ENCODE measurements around the gene SRP72. TPM values are rescaled to one million over a fixed set of nuclear protein-coding genes. Genes with fewer than 3 reads are reported as not detected.

SRP72 gene
- polyA plus RNA-seq, 1 donor from 2014 or later, result 57.0 TPM

- H3K27me3 ChIP-seq (ENCODE audit: insufficient read depth, low read depth, low read length), result peaks cover 11% of the 10 kb centered on the region
- no peak overlapping the region for H3K4me3 ChIP-seq (ENCODE audit: low read length)
- H3K4me2 ChIP-seq (ENCODE audit: low read length), result no peak overlapping the region
- H3K9me3 ChIP-seq (ENCODE audit: low read length), result no peaks in the 10 kb centered on the region
- no peaks in the 10 kb centered on the region for H4K20me1 ChIP-seq (ENCODE audit: insufficient read depth)
- no peaks in the 10 kb centered on the region for H3K79me2 ChIP-seq (replicated peaks; ENCODE audit: insufficient read depth, low read length)
- no peak overlapping the region for H3K27ac ChIP-seq (ENCODE audit: low read length)
- H3K9me2 ChIP-seq (ENCODE audit: insufficient read depth, low read length), result no peaks in the 10 kb centered on the region
- H3K9ac ChIP-seq (ENCODE audit: low read length), result no peak overlapping the region
- no peaks in the 10 kb centered on the region for H3F3A ChIP-seq (ENCODE audit: insufficient read depth, low read length, poor library complexity, severe bottlenecking)
- TF ChIP-seq POLR2AphosphoS5 (IDR thresholded peaks at IDR 0.05) (no peak), RAD21 (conservative IDR thresholded peaks at IDR 0.05) (no peak), MXI1 (conservative IDR thresholded peaks at IDR 0.05; ENCODE audit: poor library complexity, severe bottlenecking) (no peak), EZH2 (IDR thresholded peaks at IDR 0.05; ENCODE audit: borderline replicate concordance, insufficient read depth, low read length, poor library complexity, severe bottlenecking) (no peak), EP300 (conservative IDR thresholded peaks at IDR 0.05; ENCODE audit: poor library complexity, severe bottlenecking) (no peak), SMC3 (conservative IDR thresholded peaks at IDR 0.05; ENCODE audit: poor library complexity) (no peak), REST (IDR thresholded peaks at IDR 0.05; ENCODE audit: borderline replicate concordance) (no peak), TAF1 (IDR thresholded peaks at IDR 0.05; ENCODE audit: low read depth) (no peak), CTCF (IDR thresholded peaks at IDR 0.05; ENCODE audit: poor library complexity, severe bottlenecking) (no peak)
- H2AFZ ChIP-seq (ENCODE audit: low read depth, low read length), result no peak overlapping the region
- H3K36me3 ChIP-seq (ENCODE audit: insufficient read depth, low read length), result no peaks in the 10 kb centered on the region
Measured at GRCh38 chr4:56531823-56532222, 64.4 kb downstream of the SRP72 start.

GRCh38 chr4:56532239-56532638 is 64.8 kb downstream of the SRP72 start:
- no peaks in the 10 kb centered on the region for H3K36me3 ChIP-seq (ENCODE audit: insufficient read depth, low read length)
- H3K27ac ChIP-seq (ENCODE audit: low read length), result no peak overlapping the region
- H3K79me2 ChIP-seq (replicated peaks; ENCODE audit: insufficient read depth, low read length), result no peaks in the 10 kb centered on the region
- TF ChIP-seq EZH2 (IDR thresholded peaks at IDR 0.05; ENCODE audit: borderline replicate concordance, insufficient read depth, low read length, poor library complexity, severe bottlenecking), result no peak
- TF ChIP-seq CTCF (IDR thresholded peaks at IDR 0.05; ENCODE audit: poor library complexity, severe bottlenecking), result no peak
- no peak for TF ChIP-seq POLR2AphosphoS5 (IDR thresholded peaks at IDR 0.05)
- TF ChIP-seq REST (IDR thresholded peaks at IDR 0.05; ENCODE audit: borderline replicate concordance), result no peak
- TF ChIP-seq MXI1 (conservative IDR thresholded peaks at IDR 0.05; ENCODE audit: poor library complexity, severe bottlenecking), result no peak
- TF ChIP-seq EP300 (conservative IDR thresholded peaks at IDR 0.05; ENCODE audit: poor library complexity, severe bottlenecking), result no peak
- no peak for TF ChIP-seq SMC3 (conservative IDR thresholded peaks at IDR 0.05; ENCODE audit: poor library complexity)
- no peak for TF ChIP-seq TAF1 (IDR thresholded peaks at IDR 0.05; ENCODE audit: low read depth)
- TF ChIP-seq RAD21 (conservative IDR thresholded peaks at IDR 0.05), result no peak
- no peaks in the 10 kb centered on the region for H3K9me2 ChIP-seq (ENCODE audit: insufficient read depth, low read length)
- no peak overlapping the region for H2AFZ ChIP-seq (ENCODE audit: low read depth, low read length)
- H4K20me1 ChIP-seq (ENCODE audit: insufficient read depth), result no peaks in the 10 kb centered on the region
- H3K9me3 ChIP-seq (ENCODE audit: low read length), result no peaks in the 10 kb centered on the region
- H3K4me2 ChIP-seq (ENCODE audit: low read length), result no peak overlapping the region
- peaks cover 11% of the 10 kb centered on the region for H3K27me3 ChIP-seq (ENCODE audit: insufficient read depth, low read depth, low read length)
- no peak overlapping the region for H3K4me3 ChIP-seq (ENCODE audit: low read length)
- H3K9ac ChIP-seq (ENCODE audit: low read length), result no peak overlapping the region
- no peaks in the 10 kb centered on the region for H3F3A ChIP-seq (ENCODE audit: insufficient read depth, low read length, poor library complexity, severe bottlenecking)

Measured in neural cell (in vitro differentiated cells).